B cell (primary cell): ENCODE data around the gene ITPRIPL2. TPM values are rescaled to one million over a fixed set of nuclear protein-coding genes. Genes with fewer than 3 reads are reported as not detected.

Source experiments
- ATAC-seq: fragments of 200-7000 bp; cut with Tn5 transposase; one replicate; pipeline ENCODE4 v1.10.0; 2021; ENCODE audit warnings: low read depth, mild to moderate bottlenecking, moderate number of reproducible peaks, moderate library complexity
- CTCF ChIA-PET: fragments of 350-600 bp; sonication (Branson Sonifier 250); formaldehyde crosslinking; loops from one replicate; lab custom pipeline; 2021; ENCODE audit warnings: antibody characterized with exemption, inconsistent platforms; lab: Charles Lee
- POLR2A ChIA-PET: fragments of 350-600 bp; sonication (Branson Sonifier 250); formaldehyde crosslinking; loops from one replicate; lab custom pipeline; 2021; ENCODE audit warnings: antibody characterized with exemption; lab: Charles Lee
- DNase-seq: peaks from one replicate; pipeline ENCODE4 v3.0.0; 2013
- H2AFZ ChIP-seq: 2 replicates; pipeline ENCODE4 v1.6.1; 2012; ENCODE audit warnings: mild to moderate bottlenecking, low read depth, low read length; ENCODE audit not compliant: insufficient read depth, poor library complexity, severe bottlenecking
- H3K27ac ChIP-seq, 2 donors: 1 replicate in 1 of 2; 2 replicates in 1 of 2; pipeline ENCODE4 v1.5.1; 2012 to 2013; ENCODE audit warnings: low read length in 2 of 2, mild to moderate bottlenecking in 2 of 2, moderate library complexity in 1 of 2
- H3K27me3 ChIP-seq, 4 experiments: fragments of 200-600 bp in 1 of 4; sonication (generic) in 1 of 4; replicated peaks in 1 of 4; 1 replicate in 2 of 4; 2 replicates in 2 of 4; pipeline versions ENCODE4 v1.6.1 to v1.7.0; 2013 to 2016; ENCODE audit warnings: low read length in 3 of 4, mild to moderate bottlenecking in 2 of 4, mixed read lengths in 1 of 4, moderate library complexity in 1 of 4; ENCODE audit not compliant: insufficient read depth in 4 of 4, control insufficient read depth in 3 of 4; ENCODE audit errors: control extremely low read depth in 1 of 4
- H3K36me3 ChIP-seq, 2 experiments: replicated peaks in 1 of 2; 1 replicate in 1 of 2; 2 replicates in 1 of 2; pipeline versions ENCODE4 v1.6.1 to v1.7.1; 2013; ENCODE audit warnings: low read length in 1 of 2; ENCODE audit not compliant: insufficient read depth in 2 of 2, control insufficient read depth in 1 of 2; ENCODE audit errors: control extremely low read depth in 1 of 2, extremely low read depth in 1 of 2
- H3K4me1 ChIP-seq, 2 donors: fragments of 200-600 bp in 1 of 2; sonication (generic) in 1 of 2; 1 replicate in 1 of 2; 2 replicates in 1 of 2; pipeline versions ENCODE4 v1.5.1 to v1.6.1; 2013 to 2017; ENCODE audit warnings: low read length in 2 of 2; ENCODE audit not compliant: control insufficient read depth in 2 of 2, insufficient read depth in 2 of 2
- H3K4me2 ChIP-seq: replicated peaks from 2 replicates; pipeline ENCODE3; 2012; ENCODE audit warnings: mild to moderate bottlenecking, low read depth, low read length; ENCODE audit not compliant: poor library complexity, severe bottlenecking
- H3K4me3 ChIP-seq, 5 experiments: fragments of 200-600 bp in 1 of 5; sonication (generic) in 1 of 5; 1 replicate in 3 of 5; 2 replicates in 2 of 5; pipeline versions ENCODE4 v1.5.1 to v1.7.0; 2011 to 2016; ENCODE audit warnings: low read length in 4 of 5, mild to moderate bottlenecking in 4 of 5, low read depth in 2 of 5, control low read depth in 1 of 5, moderate library complexity in 1 of 5; ENCODE audit not compliant: insufficient read depth in 1 of 5; ENCODE audit errors: control extremely low read depth in 1 of 5, extremely low read depth in 1 of 5
- H3K79me2 ChIP-seq: fragments of 200-600 bp; sonication (generic); one replicate; pipeline ENCODE4 v1.6.0; 2016; ENCODE audit warnings: low read length; ENCODE audit not compliant: control insufficient read depth, insufficient read depth
- H3K9ac ChIP-seq: fragments of 200-600 bp; sonication (generic); 2 replicates; pipeline ENCODE4 v1.6.1; 2017; ENCODE audit warnings: mild to moderate bottlenecking, low read length, moderate library complexity
- H3K9me3 ChIP-seq, 3 donors: one replicate each; pipeline versions ENCODE4 v1.6.1 to v1.7.1; 2013; ENCODE audit warnings: low read length in 2 of 3; ENCODE audit not compliant: control insufficient read depth in 2 of 3, insufficient read depth in 1 of 3; ENCODE audit errors: control extremely low read depth in 1 of 3
- H4K20me1 ChIP-seq: 2 replicates; pipeline ENCODE4 v1.6.0; 2012; ENCODE audit warnings: mild to moderate bottlenecking, low read length; ENCODE audit not compliant: insufficient read depth, control insufficient read depth, poor library complexity, severe bottlenecking
- H3K27ac Mint-ChIP-seq: one replicate; pipeline ENCODE4 v1.8.0; 2021; ENCODE audit warnings: mixed read lengths
- H3K27me3 Mint-ChIP-seq: one replicate; pipeline ENCODE4 v1.8.0; 2021; ENCODE audit warnings: mixed read lengths
- H3K4me1 Mint-ChIP-seq: one replicate; pipeline ENCODE4 v1.8.0; 2021; ENCODE audit warnings: mixed read lengths
- H3K4me3 Mint-ChIP-seq: one replicate; pipeline ENCODE4 v1.8.0; 2021; ENCODE audit warnings: mixed read lengths
- H3K9me3 Mint-ChIP-seq: one replicate; pipeline ENCODE4 v1.8.0; 2022; ENCODE audit warnings: mixed read lengths; ENCODE audit not compliant: insufficient read depth
- EZH2 ChIP-seq: IDR thresholded peaks from 2 replicates; pipeline ENCODE4 v1.6.1; 2012; ENCODE audit warnings: borderline replicate concordance, low read depth, mild to moderate bottlenecking, moderate library complexity, low read length; ENCODE audit not compliant: insufficient read depth, poor library complexity, severe bottlenecking
- WGBS: methylation state at CpG from one replicate; pipeline ENCODE4 v1.1.5; 2013; ENCODE audit warnings: missing lambda C conversion rate; ENCODE audit not compliant: insufficient coverage; 5-methylcytosine and 5-hydroxymethylcytosine counted together
- intact Hi-C: fragments of 100-400 bp; cut with micrococcal nuclease; formaldehyde crosslinking; loops from one replicate; pipeline ENCODE4 v1.10.0; 2022
- polyA plus RNA-seq: library from polyadenylated mRNA; depleted of rRNA; stranded (reverse); fragments of >200 nt; gene quantifications from 2 replicates; pipeline ENCODE4 v1.2.3, GENCODE V29; 2012
- total RNA-seq, 2 donors: library from RNA; stranded (reverse); fragments of 120-200 nt in 1 of 2; gene quantifications; 1 replicate in 1 of 2; 2 replicates in 1 of 2; pipeline versions ENCODE4 v1.2.3 to v1.2.4, GENCODE V29; 2013 to 2022
- TF ChIP-seq, protein P1 (sequence below): fragments of 200-600 bp; IDR thresholded peaks from one replicate; pipeline ENCODE4 v1.8.0; 2022; ENCODE audit warnings: antibody characterized with exemption, mild to moderate bottlenecking

The ITPRIPL2 gene
- total and polyA plus RNA-seq, 2 donors (not counting 1 experiment from before 2014, with no cell fraction given): 1.1 to 15.4 TPM

DNA sequence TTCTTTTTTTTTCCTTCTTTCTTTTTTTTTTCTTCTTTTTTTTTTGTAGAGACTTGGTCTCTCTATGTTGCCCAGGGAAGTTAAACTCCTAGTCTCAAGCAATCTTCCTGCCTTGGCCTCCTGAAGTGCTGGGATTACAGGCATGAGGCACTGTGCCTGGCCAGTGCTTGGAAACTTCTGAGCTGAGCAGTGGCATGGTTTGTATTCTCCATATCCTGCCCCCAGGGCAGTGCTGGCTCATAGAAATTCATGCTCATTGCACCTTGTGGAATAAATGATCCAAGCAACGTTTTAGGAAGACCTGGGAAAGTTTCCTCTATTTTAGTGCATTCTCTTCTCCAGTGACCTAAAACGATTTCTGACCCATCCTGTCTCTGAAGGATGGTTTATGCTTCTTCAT, 37.5 kb downstream of the ITPRIPL2 start:
- no peaks in the 10 kb centered on the region for H3K79me2 ChIP-seq
- no peak for ATAC-seq
- Mint-ChIP-seq H3K27ac (no peak overlapping the region), H3K27me3 (peaks cover 21% of the 10 kb centered on the region), H3K4me1 (no peaks in the 10 kb centered on the region), H3K9me3 (peaks cover 11% of the 10 kb centered on the region), H3K4me3 (no peak overlapping the region)
- no peak for TF ChIP-seq EZH2
- TF ChIP-seq, protein P1, sequence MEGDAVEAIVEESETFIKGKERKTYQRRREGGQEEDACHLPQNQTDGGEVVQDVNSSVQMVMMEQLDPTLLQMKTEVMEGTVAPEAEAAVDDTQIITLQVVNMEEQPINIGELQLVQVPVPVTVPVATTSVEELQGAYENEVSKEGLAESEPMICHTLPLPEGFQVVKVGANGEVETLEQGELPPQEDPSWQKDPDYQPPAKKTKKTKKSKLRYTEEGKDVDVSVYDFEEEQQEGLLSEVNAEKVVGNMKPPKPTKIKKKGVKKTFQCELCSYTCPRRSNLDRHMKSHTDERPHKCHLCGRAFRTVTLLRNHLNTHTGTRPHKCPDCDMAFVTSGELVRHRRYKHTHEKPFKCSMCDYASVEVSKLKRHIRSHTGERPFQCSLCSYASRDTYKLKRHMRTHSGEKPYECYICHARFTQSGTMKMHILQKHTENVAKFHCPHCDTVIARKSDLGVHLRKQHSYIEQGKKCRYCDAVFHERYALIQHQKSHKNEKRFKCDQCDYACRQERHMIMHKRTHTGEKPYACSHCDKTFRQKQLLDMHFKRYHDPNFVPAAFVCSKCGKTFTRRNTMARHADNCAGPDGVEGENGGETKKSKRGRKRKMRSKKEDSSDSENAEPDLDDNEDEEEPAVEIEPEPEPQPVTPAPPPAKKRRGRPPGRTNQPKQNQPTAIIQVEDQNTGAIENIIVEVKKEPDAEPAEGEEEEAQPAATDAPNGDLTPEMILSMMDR: no peak
- no peak overlapping the region for H3K9ac ChIP-seq
- no peak overlapping the region for H3K27ac ChIP-seq
- no peaks in the 10 kb centered on the region for H3K36me3 ChIP-seq
- ChIA-PET POLR2A (no interaction called here), CTCF (interaction anchor here (0.7 to 1.0 kb wide), 2 partner anchors 65 to 351 kb away, joined by 3 read pairs; no protein-coding TSS in a partner anchor)
- H3K27me3 ChIP-seq: peaks cover 0 to 6% (median 0%) of the 10 kb centered on the region in 4 experiments
- no peak overlapping the region for H3K4me3 ChIP-seq
- no peak for DNase-seq
- H2AFZ ChIP-seq: no peak overlapping the region
- H4K20me1 ChIP-seq: no peaks in the 10 kb centered on the region
- peaks cover 0 to 11% (median 10%) of the 10 kb centered on the region in 3 donors for H3K9me3 ChIP-seq
- intact Hi-C loops: no loop called here
- no peak overlapping the region for H3K4me2 ChIP-seq
- WGBS: no CpG with 5 or more reads among the region's 2 CpGs
- H3K4me1 ChIP-seq: no peaks in the 10 kb centered on the region

DNA sequence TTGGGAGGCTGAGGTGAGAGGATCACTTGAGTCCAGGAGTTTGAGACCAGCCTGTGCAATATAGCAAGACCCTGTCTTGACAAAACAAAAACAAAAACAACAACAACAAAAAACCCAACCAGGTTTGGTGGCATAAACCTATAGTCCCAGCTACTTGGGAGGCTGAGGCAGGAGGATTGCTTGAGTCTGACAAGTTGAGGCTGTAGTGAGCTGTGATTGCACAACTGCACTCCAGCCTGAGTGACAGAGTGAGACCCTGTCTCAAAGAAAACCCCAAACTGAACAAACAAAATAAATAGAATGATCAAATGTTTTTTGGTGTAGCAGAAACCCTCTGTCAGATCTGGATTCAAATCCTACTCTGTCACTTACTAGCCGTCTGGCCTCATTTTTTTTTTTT, 38.3 kb downstream of the ITPRIPL2 start:
- DNase-seq (no peak), ATAC-seq (no peak)
- H2AFZ ChIP-seq: no peak overlapping the region
- ChIA-PET POLR2A (no interaction called here), CTCF (interaction anchor here (0.7 to 1.0 kb wide), 2 partner anchors 66 to 351 kb away, joined by 3 read pairs; no protein-coding TSS in a partner anchor)
- no CpG with 5 or more reads among the region's 1 CpG for WGBS
- H3K27ac Mint-ChIP-seq: no peak overlapping the region
- H3K4me1 ChIP-seq: no peaks in the 10 kb centered on the region
- no peak overlapping the region for H3K4me3 Mint-ChIP-seq
- H3K9me3 Mint-ChIP-seq: peaks cover 14% of the 10 kb centered on the region
- H3K4me2 ChIP-seq: no peak overlapping the region
- H3K9ac ChIP-seq: no peak overlapping the region
- H3K27ac ChIP-seq: no peak overlapping the region
- H3K4me3 ChIP-seq: no peak overlapping the region
- intact Hi-C loops: no loop called here
- TF ChIP-seq EZH2: no peak
- TF ChIP-seq, protein P1: no peak
- H3K79me2 ChIP-seq: no peaks in the 10 kb centered on the region
- no peaks in the 10 kb centered on the region for H4K20me1 ChIP-seq
- peaks cover 0 to 13% (median 11%) of the 10 kb centered on the region in 3 donors for H3K9me3 ChIP-seq
- peaks cover 0 to 4% (median 0%) of the 10 kb centered on the region in 4 experiments for H3K27me3 ChIP-seq
- no peaks in the 10 kb centered on the region for H3K4me1 Mint-ChIP-seq
- H3K27me3 Mint-ChIP-seq: peaks cover 22% of the 10 kb centered on the region
- no peaks in the 10 kb centered on the region for H3K36me3 ChIP-seq
